GM19328 (cell line): ENCODE measurements around the gene SMIM13.

Experiments used
- ATAC-seq: cut with Tn5 transposase; IDR thresholded peaks from one replicate; pipeline ENCODE4 v1.9.1; 2021; ENCODE audit warnings: mild to moderate bottlenecking, moderate library complexity; ENCODE audit not compliant: unreplicated experiment

Gene SMIM13

GRCh38 chr6:11093626-11094410 is at the start of gene SMIM13:
Gene SMIM13 (plus strand): TSS chr6:11093834. CDS start chr6:11094314, 480 bp downstream.
- ATAC-seq: peak; percentile 91

GRCh38 chr6:11043961-11044711 is 49.5 kb upstream of the SMIM13 start, which contains the start of gene ELOVL2:
Gene ELOVL2 (minus strand): TSS chr6:11044305. CDS start chr6:11044230, 75 bp downstream.
- ATAC-seq: no peak

GRCh38 chr6:11044712-11045167 is 48.9 kb upstream of the SMIM13 start:
- ATAC-seq: no peak

GRCh38 chr6:11050731-11051130 is 42.9 kb upstream of the SMIM13 start:
- no peak for ATAC-seq

- ATAC-seq: no peak
Measured at GRCh38 chr6:11053307-11053706, 40.3 kb upstream of the SMIM13 start.

- no peak for ATAC-seq
Measured at GRCh38 chr6:11054722-11055121, 38.9 kb upstream of the SMIM13 start.

- no peak for ATAC-seq
Measured at GRCh38 chr6:11055127-11055627, 38.5 kb upstream of the SMIM13 start.

GRCh38 chr6:11056871-11057270 is 36.8 kb upstream of the SMIM13 start:
- ATAC-seq: no peak

GRCh38 chr6:11058406-11058805 is 35.2 kb upstream of the SMIM13 start:
- ATAC-seq: no peak

GRCh38 chr6:11062083-11062482 is 31.6 kb upstream of the SMIM13 start:
- no peak for ATAC-seq

GRCh38 chr6:11062715-11063114 is 30.9 kb upstream of the SMIM13 start:
- ATAC-seq: no peak

- no peak for ATAC-seq
Measured at GRCh38 chr6:11064836-11065235, 28.8 kb upstream of the SMIM13 start.

GRCh38 chr6:11065436-11066202 is 28.0 kb upstream of the SMIM13 start:
- no peak for ATAC-seq

- no peak for ATAC-seq
Measured at GRCh38 chr6:11066505-11067347, 26.9 kb upstream of the SMIM13 start.

GRCh38 chr6:11067348-11067747 is 26.3 kb upstream of the SMIM13 start:
- no peak for ATAC-seq

- ATAC-seq: no peak
Measured at GRCh38 chr6:11069760-11070159, 23.9 kb upstream of the SMIM13 start.

GRCh38 chr6:11072101-11072500 is 21.5 kb upstream of the SMIM13 start:
- no peak for ATAC-seq

- no peak for ATAC-seq
Measured at GRCh38 chr6:11076540-11076939, 17.1 kb upstream of the SMIM13 start.

GRCh38 chr6:11078266-11078665 is 15.4 kb upstream of the SMIM13 start:
- ATAC-seq: no peak

GRCh38 chr6:11080296-11080695 is 13.3 kb upstream of the SMIM13 start:
- no peak for ATAC-seq
